H1 (cell line): ENCODE measurements around the gene DSC3. TPM values are rescaled to one million over a fixed set of nuclear protein-coding genes. Genes with fewer than 3 reads are reported as not detected.

Source experiments
- CTCF ChIA-PET: fragments of 300-600 bp; sonication (Branson Sonifier 250); formaldehyde crosslinking; loops from one replicate; lab custom pipeline; 2021; ENCODE audit not compliant: partially characterized antibody; lab: Charles Lee
- POLR2A ChIA-PET: fragments of 300-600 bp; sonication (Branson Sonifier 250); formaldehyde crosslinking; loops from one replicate; lab custom pipeline; 2021; ENCODE audit warnings: inconsistent platforms; ENCODE audit not compliant: partially characterized antibody; lab: Charles Lee
- DNase-seq, 2 experiments: peaks; one replicate each; pipeline versions ENCODE4 v3.0.0 to v3.0.0-alpha.2; 2010 to 2022; ENCODE audit warnings: low spot score in 2 of 2, low read depth in 1 of 2, mixed read lengths in 1 of 2
- FAIRE-seq: peaks from 2 replicates; lab custom pipeline; 2011; peaks lifted over from hg19 to GRCh38; lab: Jason Lieb, UNC
- H2AFZ ChIP-seq: 2 replicates; pipeline ENCODE4 v1.8.1; 2012; ENCODE audit warnings: low read length, inconsistent platforms
- H2AK5ac ChIP-seq: 2 replicates; pipeline ENCODE4 v1.6.1; 2013; ENCODE audit warnings: low read depth, low read length
- H2BK120ac ChIP-seq: replicated peaks from 2 replicates; pipeline ENCODE3; 2013; ENCODE audit warnings: low read depth, low read length, inconsistent platforms
- H2BK12ac ChIP-seq: 2 replicates; pipeline ENCODE4 v1.6.1; 2013; ENCODE audit warnings: low read depth, low read length
- H2BK15ac ChIP-seq: 2 replicates; pipeline ENCODE4 v1.6.1; 2013; ENCODE audit warnings: low read length
- H2BK20ac ChIP-seq: 2 replicates; pipeline ENCODE4 v1.6.1; 2013; ENCODE audit warnings: low read length
- H2BK5ac ChIP-seq: 2 replicates; pipeline ENCODE4 v1.6.1; 2013; ENCODE audit warnings: low read depth, low read length
- H3K14ac ChIP-seq: 2 replicates; pipeline ENCODE4 v1.6.1; 2013; ENCODE audit warnings: inconsistent platforms; ENCODE audit not compliant: insufficient read length
- H3K18ac ChIP-seq: 2 replicates; pipeline ENCODE4 v1.6.1; 2013; ENCODE audit warnings: low read length; ENCODE audit errors: extremely low read depth
- H3K23ac ChIP-seq: 2 replicates; pipeline ENCODE4 v1.6.1; 2013; ENCODE audit warnings: inconsistent platforms; ENCODE audit not compliant: insufficient read length
- H3K23me2 ChIP-seq: 2 replicates; pipeline ENCODE4 v1.6.1; 2013; ENCODE audit warnings: low read depth, low read length
- H3K27ac ChIP-seq: 2 replicates; pipeline ENCODE4 v1.6.1; 2011; ENCODE audit warnings: low read depth, low read length, inconsistent platforms
- H3K27me3 ChIP-seq, 4 experiments: replicated peaks in 1 of 4; 1 replicate in 1 of 4; 2 replicates in 3 of 4; pipeline versions ENCODE4 v1.6.1 to v1.8.1; 2011 to 2013; ENCODE audit warnings: low read length in 3 of 4, mild to moderate bottlenecking in 3 of 4, inconsistent platforms in 2 of 4, mixed read lengths in 2 of 4, moderate library complexity in 1 of 4; ENCODE audit not compliant: control insufficient read depth in 3 of 4, insufficient read depth in 3 of 4; ENCODE audit errors: extremely low read depth in 1 of 4
- H3K36me3 ChIP-seq, 4 experiments: 2 replicates each; pipeline versions ENCODE4 v1.6.1 to v1.8.1; 2011 to 2013; ENCODE audit warnings: mild to moderate bottlenecking in 4 of 4, low read length in 3 of 4, moderate library complexity in 2 of 4, control low read depth in 1 of 4, inconsistent platforms in 1 of 4; ENCODE audit not compliant: insufficient read depth in 4 of 4, control insufficient read depth in 2 of 4
- H3K4ac ChIP-seq: replicated peaks from 2 replicates; pipeline ENCODE3; 2013; ENCODE audit warnings: low read length, low read depth, mixed read lengths, inconsistent platforms; ENCODE audit not compliant: insufficient read length
- H3K4me1 ChIP-seq, 4 experiments: replicated peaks in 1 of 4; 1 replicate in 1 of 4; 2 replicates in 3 of 4; pipeline versions ENCODE4 v1.6.1 to v1.8.1; 2011 to 2013; ENCODE audit warnings: low read length in 3 of 4, inconsistent platforms in 2 of 4, mixed read lengths in 1 of 4; ENCODE audit not compliant: insufficient read depth in 4 of 4, control insufficient read depth in 3 of 4
- H3K4me2 ChIP-seq, 2 experiments: 2 replicates each; pipeline versions ENCODE4 v1.6.1 to v1.8.1; 2011 to 2013; ENCODE audit warnings: low read depth in 2 of 2, low read length in 2 of 2, control low read depth in 1 of 2, inconsistent platforms in 1 of 2, mild to moderate bottlenecking in 1 of 2; ENCODE audit not compliant: insufficient read depth in 1 of 2
- H3K4me3 ChIP-seq, 4 experiments: fragments of 200-600, 300-600 bp in 1 of 4; sonication (generic), shearing (Covaris generic), sonication (Bioruptor Twin) in 1 of 4; 2 replicates each; pipeline versions ENCODE4 v1.5.1 to v1.8.1; 2011 to 2016; ENCODE audit warnings: low read length in 4 of 4, low read depth in 3 of 4, control low read depth in 2 of 4, inconsistent platforms in 2 of 4, mild to moderate bottlenecking in 2 of 4, mixed read lengths in 1 of 4, moderate library complexity in 1 of 4; ENCODE audit not compliant: insufficient read depth in 2 of 4; ENCODE audit errors: extremely low read depth in 1 of 4
- H3K56ac ChIP-seq: replicated peaks from 2 replicates; pipeline ENCODE3; 2013; ENCODE audit warnings: low read depth, mild to moderate bottlenecking, mixed read lengths, low read length, inconsistent platforms; ENCODE audit not compliant: insufficient read length
- H3K79me1 ChIP-seq: 2 replicates; pipeline ENCODE4 v1.6.1; 2013; ENCODE audit warnings: low read depth, low read length, control low read depth
- H3K79me2 ChIP-seq, 2 experiments: 2 replicates each; pipeline versions ENCODE4 v1.6.1 to v1.8.1; 2012 to 2013; ENCODE audit warnings: low read length in 2 of 2, mild to moderate bottlenecking in 2 of 2, inconsistent platforms in 1 of 2; ENCODE audit not compliant: insufficient read depth in 2 of 2, control insufficient read depth in 1 of 2
- H3K9ac ChIP-seq, 4 experiments: replicated peaks in 1 of 4; 1 replicate in 1 of 4; 2 replicates in 3 of 4; pipeline versions ENCODE4 v1.6.1 to v1.8.1; 2011 to 2013; ENCODE audit warnings: low read depth in 3 of 4, low read length in 3 of 4, control low read depth in 2 of 4, mild to moderate bottlenecking in 2 of 4, moderate library complexity in 2 of 4, inconsistent platforms in 1 of 4; ENCODE audit errors: extremely low read depth in 1 of 4
- H3K9me3 ChIP-seq, 2 experiments: 2 replicates each; pipeline versions ENCODE4 v1.6.1 to v1.8.1; 2012 to 2013; ENCODE audit warnings: mild to moderate bottlenecking in 2 of 2, moderate library complexity in 2 of 2, control low read depth in 1 of 2, inconsistent platforms in 1 of 2, low read depth in 1 of 2, low read length in 1 of 2, mixed read lengths in 1 of 2; ENCODE audit not compliant: insufficient read depth in 2 of 2
- H4K20me1 ChIP-seq, 2 experiments: replicated peaks in 1 of 2; 2 replicates each; pipeline versions ENCODE3 to v1.8.1; 2011 to 2013; ENCODE audit warnings: inconsistent platforms in 2 of 2, low read length in 2 of 2, mild to moderate bottlenecking in 1 of 2; ENCODE audit not compliant: insufficient read depth in 2 of 2, control insufficient read depth in 1 of 2
- H4K5ac ChIP-seq: 2 replicates; pipeline ENCODE4 v1.6.1; 2013; ENCODE audit warnings: low read length, low read depth, mixed read lengths, inconsistent platforms; ENCODE audit not compliant: insufficient read length
- H4K8ac ChIP-seq: 2 replicates; pipeline ENCODE4 v1.8.0; 2013; ENCODE audit warnings: mild to moderate bottlenecking, moderate library complexity, low read length, inconsistent platforms; ENCODE audit not compliant: insufficient read depth; ENCODE audit errors: extremely low read depth
- H4K91ac ChIP-seq: replicated peaks from 2 replicates; pipeline ENCODE3; 2013; ENCODE audit warnings: low read length, mixed read lengths, inconsistent platforms; ENCODE audit not compliant: insufficient read length
- KDM5A ChIP-seq: fragments of 200-600 bp; IDR thresholded peaks from 2 replicates; pipeline ENCODE4 v1.7.1; 2012; ENCODE audit warnings: mild to moderate bottlenecking, low read length, inconsistent platforms, mixed read lengths
- WGBS, 2 experiments: shearing (Covaris generic) in 1 of 2; methylation state at CpG; one replicate each; pipeline versions ENCODE4 v1.1.6 to v1.1.7; 2013 to 2015; ENCODE audit warnings: low lambda C conversion rate in 2 of 2, mixed read lengths in 2 of 2, inconsistent platforms in 1 of 2, low coverage in 1 of 2, missing lambda C conversion rate in 1 of 2; ENCODE audit not compliant: insufficient replicate concordance in 2 of 2, insufficient coverage in 1 of 2, insufficient read length in 1 of 2; ENCODE audit errors: extremely low coverage in 1 of 2, missing lambda C conversion rate in 1 of 2; 5-methylcytosine and 5-hydroxymethylcytosine counted together
- polyA plus RNA-seq, 7 experiments: library from polyadenylated mRNA; depleted of rRNA in 3 of 7; stranded (reverse) in 5 of 7; unstranded in 2 of 7; fragments of >200 nt in 5 of 7; fragments of 200-250 nt in 2 of 7; gene quantifications; 1 replicate in 5 of 7; 2 replicates in 1 of 7; 4 replicates in 1 of 7; pipeline versions ENCODE4 v1.2.1 to v1.2.3, GENCODE V29; 2011 to 2013; ENCODE audit warnings: missing spikeins in 2 of 7, mixed read lengths in 2 of 7
- total RNA-seq: library from RNA; stranded (reverse); fragmentation: NEBNext Ultra II Directional; extraction: Animal tissue kit (Norgen Biotek cat#: 25700); gene quantifications from 2 replicates; pipeline ENCODE4 v1.2.1, GENCODE V29; 2021

The DSC3 gene
- total and polyA plus RNA-seq, 2 of the 8 experiments (the other 6 are each of a cell fraction or from before 2014, with no cell fraction given) = 0.70 to 3.7 TPM

GRCh38 chr18:31070206-31070605 is 27.7 kb upstream of the DSC3 start:
- H2BK20ac ChIP-seq = no peak overlapping the region
- no peaks in the 10 kb centered on the region for H3K4me1 ChIP-seq
- H3K23me2 ChIP-seq = no peaks in the 10 kb centered on the region; the same call in 1 of the 2 replicates
- peaks cover 2 to 59% (median 18%) of the 10 kb centered on the region in 4 experiments; a peak in 5 of 8 replicates for H3K36me3 ChIP-seq
- no peak overlapping the region for H4K5ac ChIP-seq
- H2BK5ac ChIP-seq = no peak overlapping the region
- no peaks in the 10 kb centered on the region for H4K20me1 ChIP-seq
- H2BK15ac ChIP-seq = no peak overlapping the region
- H3K14ac ChIP-seq = no peak overlapping the region
- no peak overlapping the region for H3K18ac ChIP-seq
- H2BK12ac ChIP-seq = no peak overlapping the region
- H2AFZ ChIP-seq = no peak overlapping the region
- H3K9me3 ChIP-seq = no peaks in the 10 kb centered on the region
- no peak overlapping the region for H2AK5ac ChIP-seq
- no peak overlapping the region for H2BK120ac ChIP-seq
- H3K79me1 ChIP-seq = no peaks in the 10 kb centered on the region
- H3K79me2 ChIP-seq = no peaks in the 10 kb centered on the region
- no peak overlapping the region for H3K4ac ChIP-seq
- H3K27ac ChIP-seq = no peak overlapping the region
- WGBS, 2 experiments = 93% methylated on average over 3 of the region's 3 CpGs; no CpG with 5 or more reads in 1 of the 2 experiments
- FAIRE-seq (no peak), DNase-seq (no peak)
- peak overlapping the region in 1 of 4 experiments; percentile 34; a peak in 1 of 7 replicates for H3K9ac ChIP-seq
- POLR2A ChIA-PET = no interaction called here
- CTCF ChIA-PET = no interaction called here
- H3K27me3 ChIP-seq = no peaks in the 10 kb centered on the region
- no peak overlapping the region for H3K4me3 ChIP-seq
- no peak overlapping the region for H4K91ac ChIP-seq
- H3K23ac ChIP-seq = no peak overlapping the region
- TF ChIP-seq KDM5A = no peak
- no peak overlapping the region for H4K8ac ChIP-seq
- no peak overlapping the region for H3K4me2 ChIP-seq
- no peak overlapping the region for H3K56ac ChIP-seq
